Measurements from ENCODE around the gene STARD10. TPM values are rescaled to one million over a fixed set of nuclear protein-coding genes. Genes with fewer than 3 reads are reported as not detected.

The STARD10 gene
- total RNA-seq, 1 donor from 2014 or later, result 20.9 TPM

DNA sequence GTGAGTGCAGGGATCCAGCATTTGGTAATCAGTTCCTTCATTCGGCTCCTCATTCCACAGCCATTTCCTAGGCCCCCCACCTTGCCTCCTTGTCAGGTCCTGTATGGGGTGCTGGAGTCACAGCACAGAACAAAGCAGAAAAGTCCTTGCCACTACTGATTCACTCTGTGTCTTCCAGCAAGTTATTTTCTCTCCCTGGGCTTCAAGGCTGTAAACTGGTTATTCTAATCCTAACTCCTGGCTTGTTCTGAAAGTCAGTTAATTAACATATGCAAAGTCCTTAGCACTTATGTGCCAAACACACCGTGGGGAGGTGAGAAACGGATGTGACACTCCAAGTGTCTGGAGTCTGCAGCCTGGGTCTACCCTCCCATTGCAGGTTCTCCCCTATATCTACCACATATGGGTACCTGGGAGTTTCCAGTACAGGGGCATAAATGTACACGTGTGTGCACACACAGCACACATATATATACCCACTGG, 89.0 kb downstream of the STARD10 start:
- Histone ChIP-seq H3K27me3 (no peaks in the 10 kb centered on the region), H3K9me3 (no peaks in the 10 kb centered on the region), H3K27ac (no peak overlapping the region), H3K4me1 (peaks cover 0 to 12% of the 10 kb centered on the region in 2 donors), H3K36me3 (peaks cover 71 to 76% of the 10 kb centered on the region in 2 donors), H3K4me3 (no peak overlapping the region)
- DNase-seq (ENCODE audit: low spot score in 2 of 2), result no peak
- intact Hi-C loops (cut with DNase I), result no loop called here
- TF ChIP-seq CTCF (IDR thresholded peaks at IDR 0.05), result no peak

Other genes starting within 250 kb of the STARD10 start
- 403 TPM for gene PDE2A, start 119.6 kb downstream of the STARD10 start, total RNA-seq
- 238 TPM for gene ARAP1, start 41.6 kb downstream of the STARD10 start, total RNA-seq
- 21.2 TPM for gene ATG16L2, start 20.4 kb upstream of the STARD10 start, total RNA-seq